ENCODE measurements around the gene IP6K2.

- TF ChIP-seq EZH2phosphoT487 (IDR thresholded peaks at IDR 0.05; ENCODE audit: insufficient read depth, low read depth) (no peak), EZH2 (IDR thresholded peaks at IDR 0.05; ENCODE audit: insufficient read depth, poor library complexity, severe bottlenecking) (no peak)
These were observed 22.6 kb upstream of the IP6K2 start for GRCh38 chr3:48739617-48739954.
